CD4-positive, alpha-beta T cell treated with Interferon gamma for 1 hour (primary cell): ENCODE data around the gene HJURP.

Source experiments
- DNase-seq: peaks from one replicate; pipeline ENCODE4 v3.0.0-alpha.2; 2020

The HJURP gene

GRCh38 chr2:233811732-233812131, 42.6 kb downstream of the HJURP start:
- DNase-seq, result no peak

DNA sequence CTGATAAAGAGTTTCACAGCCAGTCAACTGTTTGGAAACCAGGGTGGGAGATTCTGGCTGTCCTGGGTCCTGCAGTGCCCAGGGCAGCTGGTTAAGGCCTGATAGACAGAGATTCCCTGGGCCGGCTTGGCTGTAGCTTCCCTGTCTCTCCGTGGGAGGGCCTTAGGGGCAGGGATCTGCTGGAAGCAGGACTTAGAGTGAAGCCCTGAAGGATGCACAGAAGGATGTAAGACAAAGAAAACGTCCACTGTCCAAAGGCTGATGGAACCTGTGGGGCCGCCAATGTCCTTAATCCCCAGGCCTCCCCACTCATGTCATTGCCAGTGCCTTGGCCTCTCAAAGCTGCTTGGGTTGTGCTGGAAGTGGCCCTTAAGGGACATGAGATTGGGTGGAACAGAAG, 43.2 kb downstream of the HJURP start:
- DNase-seq, result no peak

- DNase-seq, result no peak
Observed at GRCh38 chr2:233810385-233810784, 44.0 kb downstream of the HJURP start.

- no peak for DNase-seq
Observed at GRCh38 chr2:233807966-233808935, 46.1 kb downstream of the HJURP start.

DNA sequence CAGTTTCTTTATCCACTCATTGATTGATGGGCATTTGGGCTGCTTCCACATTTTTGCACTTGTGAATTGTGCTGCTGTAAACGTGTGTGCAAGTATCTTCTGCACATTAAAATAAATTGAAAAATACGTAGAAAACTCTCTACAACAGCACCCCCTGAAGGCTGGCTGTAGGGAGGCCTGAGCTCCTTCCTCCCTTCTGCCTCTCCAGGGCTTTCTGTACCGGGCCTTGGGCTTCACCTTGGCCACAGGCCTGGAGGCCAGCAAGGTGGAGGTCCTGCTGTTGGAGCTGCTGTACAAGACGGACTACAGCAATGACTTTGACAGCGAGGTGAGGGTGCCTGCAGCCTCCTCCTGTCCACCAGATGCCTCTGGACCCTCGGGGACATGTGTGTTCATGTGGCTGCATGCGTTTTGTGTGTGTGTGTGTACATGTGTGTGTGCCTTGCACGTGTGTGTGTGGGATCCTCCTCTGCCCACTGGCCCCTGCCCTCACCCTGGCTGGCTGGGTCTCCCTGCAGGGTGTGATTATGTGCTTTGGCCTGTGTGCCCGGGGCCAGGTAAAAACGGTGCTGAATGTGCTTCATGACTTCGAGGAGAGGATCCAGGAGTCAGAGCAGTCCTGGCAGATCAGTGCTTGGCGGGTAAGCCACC, 47.0 kb downstream of the HJURP start:
- DNase-seq, result no peak

DNA sequence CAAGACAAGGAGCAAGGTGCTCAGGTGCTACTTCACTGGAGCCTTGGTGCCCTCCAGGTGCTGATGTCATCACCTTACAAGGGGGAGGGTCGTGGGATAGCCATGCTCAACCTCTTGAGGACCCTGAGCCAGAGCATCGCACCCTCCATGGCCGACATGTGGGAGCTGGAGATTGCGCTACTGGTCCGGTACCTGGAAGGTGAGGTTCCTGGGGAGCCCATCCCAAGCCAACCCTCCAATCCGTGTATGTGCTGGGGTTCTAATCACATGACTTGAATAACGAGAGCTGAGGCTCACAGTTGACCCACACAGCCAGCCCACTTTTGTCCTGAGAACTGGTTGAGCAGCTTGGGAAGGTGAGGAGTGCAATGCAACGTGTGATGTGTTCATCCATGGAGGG, 50.3 kb downstream of the HJURP start:
- DNase-seq, result no peak

- DNase-seq, result no peak
Observed at GRCh38 chr2:233803292-233803911, 50.9 kb downstream of the HJURP start.

DNA sequence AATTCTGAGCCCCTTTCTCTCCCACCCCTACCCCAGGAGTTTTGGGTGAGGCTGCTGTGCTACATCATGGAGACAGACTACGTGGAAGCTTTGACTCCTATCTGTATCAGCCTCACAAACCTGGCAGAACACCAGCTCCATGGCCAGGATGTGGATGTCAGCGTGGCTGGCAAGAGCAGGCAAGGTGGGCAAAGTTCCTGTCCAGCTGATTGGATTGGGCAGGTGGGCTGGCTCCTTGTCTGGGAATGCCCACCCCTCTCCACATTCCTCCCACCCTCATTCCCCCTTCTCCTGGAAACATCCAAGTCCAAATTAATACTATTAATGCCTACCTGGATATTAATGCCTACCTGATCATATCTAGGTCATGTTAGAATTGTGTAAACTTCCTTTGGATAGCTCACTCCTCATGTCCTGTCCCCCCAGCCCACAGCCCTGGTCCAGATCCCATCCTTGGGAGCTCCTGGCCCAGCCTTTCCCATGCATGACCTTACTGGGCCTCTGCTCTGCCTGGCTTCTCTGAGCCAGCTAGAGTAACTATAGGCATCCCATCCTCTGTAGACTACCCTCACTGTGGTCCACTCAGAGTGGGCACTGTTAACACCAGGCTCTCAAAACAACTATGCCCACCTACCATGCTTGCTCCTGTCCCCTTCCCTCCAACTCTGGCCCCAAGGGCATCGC, 52.1 kb downstream of the HJURP start:
- DNase-seq, result no peak

DNA sequence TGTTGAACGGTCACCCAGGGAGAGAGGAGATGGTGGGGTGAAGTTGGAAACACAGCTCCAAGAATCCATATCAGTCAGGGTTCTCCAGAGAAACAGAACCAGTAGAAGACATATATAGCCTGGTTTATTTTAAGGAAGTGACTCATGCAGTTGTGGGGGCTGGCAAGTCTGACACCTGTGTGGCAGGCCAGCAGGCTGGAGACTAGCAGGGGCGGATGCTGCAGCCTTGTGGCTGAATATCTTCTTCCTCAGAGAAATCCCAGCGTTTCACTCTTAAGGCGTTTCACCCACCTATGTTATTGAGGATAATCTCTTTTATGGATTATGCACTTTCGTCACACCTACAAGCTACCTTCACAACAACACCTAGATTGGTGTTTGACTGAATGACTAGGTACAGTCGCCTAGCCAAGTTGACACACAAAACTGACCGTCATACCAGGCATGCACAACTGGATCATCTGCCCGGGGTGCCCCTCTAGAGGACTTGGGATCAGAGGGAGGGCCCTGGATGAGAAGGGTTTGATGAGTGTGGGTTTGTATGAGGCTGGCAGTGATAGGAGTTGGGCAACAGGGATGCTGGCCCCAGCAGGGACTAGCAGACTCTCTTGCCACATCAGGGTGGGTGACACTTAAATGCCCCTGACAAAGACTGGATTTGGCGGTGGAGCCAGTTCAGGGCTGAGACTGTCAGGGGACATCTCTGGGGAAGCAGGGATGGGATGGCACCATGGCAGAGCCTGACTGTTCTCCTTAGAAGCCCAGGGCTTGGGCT, 52.8 kb downstream of the HJURP start:
- no peak for DNase-seq

DNA sequence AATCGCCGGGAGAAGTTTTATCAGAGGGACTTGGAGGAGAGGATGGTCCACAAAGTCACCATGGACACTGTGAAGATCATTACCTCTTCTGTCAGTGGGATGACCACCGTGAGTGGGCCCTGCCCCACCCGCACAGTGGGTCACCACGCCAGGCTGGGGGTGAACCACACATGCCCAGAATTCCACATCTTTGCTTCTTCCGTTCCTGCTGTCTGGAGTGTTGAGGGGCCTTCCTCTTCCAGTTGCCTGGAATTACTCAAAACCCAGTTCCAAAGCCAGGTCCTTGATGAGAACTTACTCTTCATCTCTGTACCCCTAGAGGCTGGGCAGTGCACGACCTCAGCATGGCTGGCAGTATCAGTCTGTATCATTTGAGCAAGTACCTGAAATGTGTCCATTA, 54.1 kb downstream of the HJURP start:
- DNase-seq, result no peak

DNA sequence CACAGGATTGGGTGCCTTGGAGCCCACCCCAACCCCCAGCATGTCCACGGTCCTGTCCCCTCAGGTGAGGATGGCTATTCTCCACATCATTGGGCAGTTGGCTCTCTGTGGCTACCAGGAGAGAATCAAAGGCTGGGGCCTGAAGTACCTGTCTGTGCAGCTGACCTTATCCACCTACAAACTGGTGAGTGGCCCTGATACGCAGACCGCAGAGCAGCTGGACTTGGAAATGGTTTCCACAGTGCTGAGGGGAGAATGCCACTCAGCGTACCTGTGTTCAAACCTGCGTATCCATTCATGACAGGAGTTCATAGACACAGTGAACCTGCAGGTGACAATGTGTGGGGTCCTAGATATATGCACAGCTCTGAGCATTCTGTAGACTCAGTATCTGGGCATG, 54.6 kb downstream of the HJURP start:
- DNase-seq, result no peak

GRCh38 chr2:233799087-233799665, 55.2 kb downstream of the HJURP start:
- no peak for DNase-seq

GRCh38 chr2:233798335-233799086, 55.8 kb downstream of the HJURP start:
- no peak for DNase-seq

DNA sequence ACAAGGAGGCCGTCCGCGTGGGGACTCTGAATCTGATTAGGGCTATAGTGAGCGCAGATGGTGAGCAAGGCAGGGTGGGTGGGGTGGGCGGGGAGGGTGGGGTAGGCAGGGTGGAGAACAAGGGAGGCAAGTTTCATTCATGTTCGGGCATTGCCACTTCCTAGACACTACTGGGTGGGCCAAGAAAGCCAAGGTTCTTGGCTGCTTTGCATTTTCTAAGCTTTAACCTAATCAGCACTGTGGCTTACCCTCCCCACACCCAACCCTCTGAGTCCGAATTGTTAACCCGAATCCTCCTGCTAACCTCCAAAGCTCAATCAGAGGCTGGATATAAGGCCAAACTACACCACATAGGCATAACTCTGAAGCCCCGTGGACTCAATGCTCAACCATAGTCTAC, 58.1 kb downstream of the HJURP start:
- no peak for DNase-seq

GRCh38 chr2:233795735-233796171, 58.6 kb downstream of the HJURP start:
- DNase-seq, result no peak

DNA sequence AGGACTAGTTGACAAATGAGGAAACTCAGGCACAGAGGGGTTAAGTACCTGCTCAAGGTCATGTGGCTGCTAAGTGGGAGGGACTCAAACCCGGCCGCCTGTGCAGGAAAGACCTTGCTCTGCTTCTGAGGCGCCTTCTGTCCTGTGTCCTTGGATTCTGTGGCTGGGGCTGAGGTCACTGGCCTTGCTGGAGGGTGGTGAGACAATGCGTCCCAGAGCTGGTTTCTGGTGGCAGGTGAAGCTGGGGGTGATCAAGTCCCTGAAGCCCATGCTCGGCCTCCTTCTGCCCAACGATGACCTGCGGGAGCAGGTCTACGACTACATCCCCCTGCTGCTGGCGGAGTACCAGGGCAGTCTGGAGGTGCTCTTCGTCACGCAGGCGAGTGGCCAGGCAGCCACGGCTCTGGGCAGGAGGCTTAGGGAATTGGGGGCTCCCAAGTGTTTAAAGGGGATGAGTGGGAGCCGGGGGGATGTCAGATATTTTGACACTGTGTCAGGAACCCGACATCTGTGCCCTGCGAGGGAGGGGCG, 60.1 kb downstream of the HJURP start:
- DNase-seq, result no peak

DNA sequence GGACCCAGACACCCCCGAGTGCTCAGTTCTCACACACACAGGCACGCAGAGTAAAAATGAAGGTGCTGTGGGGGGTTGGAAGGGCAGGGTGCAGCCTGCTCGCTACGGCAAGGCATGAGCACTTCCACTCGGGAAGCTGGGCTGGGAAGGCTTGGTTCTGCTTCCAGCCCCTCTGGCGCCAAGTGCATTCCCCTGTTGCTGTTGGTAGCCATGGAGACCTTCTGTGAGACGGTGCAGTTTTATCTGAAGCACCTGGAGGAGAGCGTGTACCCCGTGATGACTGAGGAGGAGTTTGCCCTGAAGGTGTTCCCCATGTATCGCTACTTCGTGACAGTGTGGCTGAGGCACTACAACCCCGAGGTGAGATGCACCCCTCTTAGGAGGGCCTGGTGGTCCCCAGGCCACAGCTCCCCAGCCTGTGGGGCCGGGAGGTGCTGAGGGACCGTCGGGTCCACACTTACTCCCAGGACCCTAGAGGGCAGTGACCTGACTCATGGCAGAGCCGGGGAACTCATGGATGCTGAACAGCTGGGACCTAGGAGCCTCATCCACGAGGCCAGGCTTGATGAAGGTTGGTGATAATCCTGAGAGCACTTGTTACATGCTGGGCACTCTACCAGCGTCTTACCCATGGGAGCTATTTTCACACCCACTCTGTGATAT, 60.7 kb downstream of the HJURP start:
- no peak for DNase-seq

DNA sequence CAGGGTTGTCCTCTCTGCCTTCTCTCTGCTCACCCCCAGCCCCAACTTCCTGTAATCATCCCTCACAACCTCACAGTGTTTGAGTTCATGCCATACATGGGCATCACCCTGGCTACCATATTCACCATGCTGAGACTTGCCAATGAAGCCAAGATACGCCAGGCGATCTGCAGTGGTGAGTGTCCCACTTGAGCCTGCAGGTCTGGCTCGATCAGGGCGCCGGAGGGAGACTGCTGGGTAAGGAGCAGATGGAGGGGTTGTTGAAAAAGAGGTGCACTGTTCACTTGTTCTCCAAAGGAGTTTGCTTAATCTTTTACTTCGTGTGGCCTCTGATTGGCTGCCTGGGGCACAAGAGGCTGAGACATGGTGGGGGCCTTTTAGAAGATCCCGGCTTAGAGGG, 61.6 kb downstream of the HJURP start:
- no peak for DNase-seq

DNA sequence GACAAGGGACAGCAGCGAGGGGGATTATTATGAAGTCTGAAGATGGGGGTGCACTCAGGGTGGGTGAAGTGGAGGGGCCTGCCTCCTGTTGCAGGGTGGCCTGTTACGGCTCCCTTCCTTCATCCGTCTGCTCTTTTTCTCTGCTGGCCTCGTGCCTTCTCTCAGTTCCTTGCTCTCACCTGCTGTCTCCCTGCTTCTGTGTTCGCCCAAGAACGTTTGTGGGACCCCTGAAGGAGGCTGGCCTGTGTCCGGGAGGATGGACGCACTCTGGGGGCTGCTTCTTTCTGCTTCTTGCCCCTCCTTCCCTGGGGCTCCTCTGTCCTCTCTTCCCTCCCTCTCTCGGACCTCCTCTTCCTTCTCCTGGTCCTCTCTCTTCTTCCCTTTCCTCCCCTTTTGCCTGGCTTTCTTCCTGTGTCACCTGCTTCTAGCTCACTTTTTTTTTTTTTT, 62.4 kb downstream of the HJURP start:
- DNase-seq, result no peak

GRCh38 chr2:233791151-233791882, 63.0 kb downstream of the HJURP start:
- DNase-seq, result no peak
